ENCODE results near the gene AMER1.

The AMER1 gene

DNA sequence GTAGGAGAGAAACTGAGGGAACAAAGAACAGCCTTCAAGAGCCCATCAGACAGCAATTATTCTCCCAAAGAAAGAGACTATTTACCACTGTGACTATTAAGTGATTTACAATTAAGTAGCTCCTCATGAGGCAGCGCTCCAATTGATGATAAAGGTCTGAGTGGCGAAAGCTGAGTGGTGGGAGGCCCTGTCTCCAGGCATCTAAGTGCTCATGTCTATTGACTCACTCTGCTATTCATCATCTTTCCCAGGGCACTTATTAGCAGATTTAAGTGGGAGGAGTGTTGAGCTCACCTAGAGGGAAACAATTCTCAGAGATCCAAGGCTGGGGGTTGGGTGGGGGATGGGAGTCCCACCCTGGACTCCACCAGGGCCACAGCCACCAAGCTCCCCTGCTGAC, 23.3 kb downstream of the AMER1 start:
- Histone ChIP-seq H3K4me3 (ENCODE audit: low read depth, low read length, poor library complexity, severe bottlenecking) (no peak overlapping the region), H3K36me3 (ENCODE audit: insufficient read depth, low read length) (no peaks in the 10 kb centered on the region), H3K9me3 (ENCODE audit: low read length) (no peaks in the 10 kb centered on the region), H2AFZ (ENCODE audit: low read length) (no peak overlapping the region), H4K20me1 (ENCODE audit: insufficient read depth, low read length) (no peaks in the 10 kb centered on the region), H3K27me3 (ENCODE audit: insufficient read depth, low read length) (no peaks in the 10 kb centered on the region), H3K27ac (ENCODE audit: low read depth, low read length, poor library complexity, severe bottlenecking) (no peak overlapping the region), H3K4me2 (ENCODE audit: low read length) (no peak overlapping the region), H3K9ac (ENCODE audit: low read length) (no peak overlapping the region), H3K9me2 (ENCODE audit: low read depth, low read length) (no peaks in the 10 kb centered on the region), H3F3A (ENCODE audit: insufficient read depth, low read length) (no peaks in the 10 kb centered on the region), H3K4me1 (ENCODE audit: insufficient read depth, low read length, severe bottlenecking) (no peaks in the 10 kb centered on the region), H3K79me2 (ENCODE audit: insufficient read depth, low read length) (no peaks in the 10 kb centered on the region)
- no peak for TF ChIP-seq EZH2 (IDR thresholded peaks at IDR 0.05; ENCODE audit: borderline replicate concordance, low read length)
- TF ChIP-seq, protein P1, sequence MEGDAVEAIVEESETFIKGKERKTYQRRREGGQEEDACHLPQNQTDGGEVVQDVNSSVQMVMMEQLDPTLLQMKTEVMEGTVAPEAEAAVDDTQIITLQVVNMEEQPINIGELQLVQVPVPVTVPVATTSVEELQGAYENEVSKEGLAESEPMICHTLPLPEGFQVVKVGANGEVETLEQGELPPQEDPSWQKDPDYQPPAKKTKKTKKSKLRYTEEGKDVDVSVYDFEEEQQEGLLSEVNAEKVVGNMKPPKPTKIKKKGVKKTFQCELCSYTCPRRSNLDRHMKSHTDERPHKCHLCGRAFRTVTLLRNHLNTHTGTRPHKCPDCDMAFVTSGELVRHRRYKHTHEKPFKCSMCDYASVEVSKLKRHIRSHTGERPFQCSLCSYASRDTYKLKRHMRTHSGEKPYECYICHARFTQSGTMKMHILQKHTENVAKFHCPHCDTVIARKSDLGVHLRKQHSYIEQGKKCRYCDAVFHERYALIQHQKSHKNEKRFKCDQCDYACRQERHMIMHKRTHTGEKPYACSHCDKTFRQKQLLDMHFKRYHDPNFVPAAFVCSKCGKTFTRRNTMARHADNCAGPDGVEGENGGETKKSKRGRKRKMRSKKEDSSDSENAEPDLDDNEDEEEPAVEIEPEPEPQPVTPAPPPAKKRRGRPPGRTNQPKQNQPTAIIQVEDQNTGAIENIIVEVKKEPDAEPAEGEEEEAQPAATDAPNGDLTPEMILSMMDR (IDR thresholded peaks at IDR 0.05; ENCODE audit: low read length): no peak

DNA sequence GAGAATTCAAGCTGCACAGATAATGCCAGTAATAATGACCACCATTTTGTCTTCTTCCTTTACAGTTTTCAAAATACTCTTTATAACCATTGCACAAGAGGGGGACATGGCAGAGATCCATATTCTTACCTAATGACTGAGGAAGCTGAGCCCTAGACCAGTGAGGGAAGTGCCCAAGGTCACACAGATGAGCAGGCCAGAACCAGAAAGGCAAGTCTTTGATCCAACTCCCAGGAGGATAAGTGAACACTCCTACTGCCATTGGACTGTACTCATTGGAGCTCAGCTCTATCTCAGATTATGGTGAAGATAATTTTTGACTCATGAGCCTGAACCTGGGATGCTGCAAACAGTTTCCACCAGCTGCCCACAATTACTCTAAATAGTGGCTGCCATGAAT, 28.6 kb downstream of the AMER1 start:
- Histone ChIP-seq H3K36me3 (ENCODE audit: insufficient read depth, low read length) (no peaks in the 10 kb centered on the region), H3K4me1 (ENCODE audit: insufficient read depth, low read length, severe bottlenecking) (no peaks in the 10 kb centered on the region), H3K9me2 (ENCODE audit: low read depth, low read length) (no peaks in the 10 kb centered on the region), H3K27ac (ENCODE audit: low read depth, low read length, poor library complexity, severe bottlenecking) (no peak overlapping the region), H3K27me3 (ENCODE audit: insufficient read depth, low read length) (no peaks in the 10 kb centered on the region), H3K79me2 (ENCODE audit: insufficient read depth, low read length) (no peaks in the 10 kb centered on the region), H3K9me3 (ENCODE audit: low read length) (no peaks in the 10 kb centered on the region), H3K4me3 (ENCODE audit: low read depth, low read length, poor library complexity, severe bottlenecking) (no peak overlapping the region), H3K9ac (ENCODE audit: low read length) (no peak overlapping the region), H4K20me1 (ENCODE audit: insufficient read depth, low read length) (no peaks in the 10 kb centered on the region), H3K4me2 (ENCODE audit: low read length) (no peak overlapping the region), H2AFZ (ENCODE audit: low read length) (no peak overlapping the region), H3F3A (ENCODE audit: insufficient read depth, low read length) (no peaks in the 10 kb centered on the region)
- no peak for TF ChIP-seq EZH2 (IDR thresholded peaks at IDR 0.05; ENCODE audit: borderline replicate concordance, low read length)
- TF ChIP-seq, protein P1 (IDR thresholded peaks at IDR 0.05; ENCODE audit: low read length): no peak

DNA sequence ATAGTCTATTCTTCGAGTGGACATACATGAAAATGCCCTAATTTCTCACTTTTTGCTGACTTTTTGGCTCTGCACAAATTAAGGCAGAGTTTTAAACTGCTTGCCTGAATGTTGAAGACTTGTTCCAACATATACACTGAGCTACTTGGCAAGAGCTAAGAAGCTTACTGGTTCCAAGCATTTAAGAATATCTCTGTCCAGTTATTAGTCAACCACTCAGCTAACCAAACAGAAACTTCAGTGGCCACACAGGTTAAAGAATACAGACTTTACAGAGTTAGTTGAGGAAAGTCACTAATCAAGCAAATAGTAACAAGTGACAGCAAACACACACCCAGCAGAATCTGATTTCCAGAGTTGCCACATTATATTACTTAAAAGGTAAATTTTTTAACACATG, 35.5 kb downstream of the AMER1 start:
- Histone ChIP-seq H3K9ac (ENCODE audit: low read length) (no peak overlapping the region), H3K4me1 (ENCODE audit: insufficient read depth, low read length, severe bottlenecking) (no peaks in the 10 kb centered on the region), H3K79me2 (ENCODE audit: insufficient read depth, low read length) (no peaks in the 10 kb centered on the region), H3K4me3 (ENCODE audit: low read depth, low read length, poor library complexity, severe bottlenecking) (no peak overlapping the region), H4K20me1 (ENCODE audit: insufficient read depth, low read length) (no peaks in the 10 kb centered on the region), H3K27me3 (ENCODE audit: insufficient read depth, low read length) (no peaks in the 10 kb centered on the region), H2AFZ (ENCODE audit: low read length) (no peak overlapping the region), H3K27ac (ENCODE audit: low read depth, low read length, poor library complexity, severe bottlenecking) (no peak overlapping the region), H3K9me2 (ENCODE audit: low read depth, low read length) (no peaks in the 10 kb centered on the region), H3K4me2 (ENCODE audit: low read length) (no peak overlapping the region), H3F3A (ENCODE audit: insufficient read depth, low read length) (no peaks in the 10 kb centered on the region), H3K36me3 (ENCODE audit: insufficient read depth, low read length) (no peaks in the 10 kb centered on the region), H3K9me3 (ENCODE audit: low read length) (no peaks in the 10 kb centered on the region)
- TF ChIP-seq EZH2 (IDR thresholded peaks at IDR 0.05; ENCODE audit: borderline replicate concordance, low read length): no peak
- TF ChIP-seq, protein P1 (IDR thresholded peaks at IDR 0.05; ENCODE audit: low read length): no peak

Data from OCI-LY1 (cell line).